ENCODE results near the gene MALRD1. TPM values are rescaled to one million over a fixed set of nuclear protein-coding genes. Genes with fewer than 3 reads are reported as not detected.

The MALRD1 gene
- total RNA-seq, 2 donors from 2014 or later: 0.27 to 0.40 TPM

DNA sequence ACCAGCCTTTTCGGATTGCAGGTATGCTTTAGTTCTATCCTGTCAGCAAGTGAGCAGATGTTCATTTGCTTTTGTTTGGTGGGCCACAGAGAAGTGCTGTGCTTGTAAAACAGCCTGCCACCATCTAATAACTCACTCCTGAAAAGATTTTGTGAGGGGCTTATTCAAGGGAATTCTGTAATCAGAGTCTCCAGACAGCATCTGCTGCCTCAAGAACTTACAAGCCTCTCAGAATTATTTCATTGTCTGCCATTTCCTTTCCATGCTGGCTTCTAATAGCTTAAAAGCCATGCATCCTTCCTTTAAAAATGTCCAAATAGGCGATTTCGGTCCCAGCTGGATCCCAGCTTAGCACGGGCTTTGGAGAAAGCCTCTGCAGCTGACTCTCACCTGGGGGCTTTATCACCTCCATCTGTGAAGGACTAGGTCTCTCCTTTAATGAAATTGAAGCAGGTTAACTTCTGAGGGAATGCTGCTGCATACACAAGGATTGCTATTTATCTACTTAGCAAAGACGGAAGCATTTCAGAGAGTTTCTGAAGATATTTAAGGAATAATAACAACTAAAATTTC, 48.0 kb downstream of the MALRD1 start:
- DNase-seq: no peak
- Histone ChIP-seq H3K27ac (no peak overlapping the region), H3K27me3 (no peaks in the 10 kb centered on the region), H3K4me1 (no peaks in the 10 kb centered on the region), H3K9ac (ENCODE audit: low read depth in 2 of 2, low read length in 2 of 2) (no peak overlapping the region), H3K4me3 (no peak overlapping the region), H3K36me3 (no peaks in the 10 kb centered on the region), H3K9me3 (no peaks in the 10 kb centered on the region)
- TF ChIP-seq, protein P1, sequence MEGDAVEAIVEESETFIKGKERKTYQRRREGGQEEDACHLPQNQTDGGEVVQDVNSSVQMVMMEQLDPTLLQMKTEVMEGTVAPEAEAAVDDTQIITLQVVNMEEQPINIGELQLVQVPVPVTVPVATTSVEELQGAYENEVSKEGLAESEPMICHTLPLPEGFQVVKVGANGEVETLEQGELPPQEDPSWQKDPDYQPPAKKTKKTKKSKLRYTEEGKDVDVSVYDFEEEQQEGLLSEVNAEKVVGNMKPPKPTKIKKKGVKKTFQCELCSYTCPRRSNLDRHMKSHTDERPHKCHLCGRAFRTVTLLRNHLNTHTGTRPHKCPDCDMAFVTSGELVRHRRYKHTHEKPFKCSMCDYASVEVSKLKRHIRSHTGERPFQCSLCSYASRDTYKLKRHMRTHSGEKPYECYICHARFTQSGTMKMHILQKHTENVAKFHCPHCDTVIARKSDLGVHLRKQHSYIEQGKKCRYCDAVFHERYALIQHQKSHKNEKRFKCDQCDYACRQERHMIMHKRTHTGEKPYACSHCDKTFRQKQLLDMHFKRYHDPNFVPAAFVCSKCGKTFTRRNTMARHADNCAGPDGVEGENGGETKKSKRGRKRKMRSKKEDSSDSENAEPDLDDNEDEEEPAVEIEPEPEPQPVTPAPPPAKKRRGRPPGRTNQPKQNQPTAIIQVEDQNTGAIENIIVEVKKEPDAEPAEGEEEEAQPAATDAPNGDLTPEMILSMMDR (IDR thresholded peaks at IDR 0.05): no peak
- intact Hi-C loops (cut with DNase I): no loop called here

DNA sequence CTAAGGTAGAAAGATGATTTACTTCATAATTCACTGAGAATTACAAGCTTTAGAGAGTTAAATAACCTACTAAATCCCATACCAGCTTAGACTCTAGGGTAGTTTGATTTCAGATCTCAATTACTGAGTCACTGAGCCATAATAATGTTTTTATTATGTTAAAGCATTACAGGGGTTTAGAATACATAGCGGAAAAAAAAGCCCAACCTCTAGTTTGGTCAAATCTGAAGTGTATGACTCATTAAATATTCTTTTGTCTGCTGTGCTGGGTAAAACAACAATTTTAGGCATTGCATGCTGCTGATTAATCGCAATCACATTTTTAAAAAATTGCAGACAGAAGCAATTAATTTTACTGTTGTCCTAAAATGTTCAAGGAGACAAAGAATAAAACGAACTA, 48.5 kb downstream of the MALRD1 start:
- Histone ChIP-seq H3K4me1 (no peaks in the 10 kb centered on the region), H3K4me3 (no peak overlapping the region), H3K9me3 (no peaks in the 10 kb centered on the region), H3K9ac (ENCODE audit: low read depth in 2 of 2, low read length in 2 of 2) (no peak overlapping the region), H3K27ac (no peak overlapping the region), H3K36me3 (no peaks in the 10 kb centered on the region), H3K27me3 (no peaks in the 10 kb centered on the region)
- TF ChIP-seq, protein P1 (IDR thresholded peaks at IDR 0.05): no peak
- no peak for DNase-seq
- intact Hi-C loops (cut with DNase I): no loop called here

DNA sequence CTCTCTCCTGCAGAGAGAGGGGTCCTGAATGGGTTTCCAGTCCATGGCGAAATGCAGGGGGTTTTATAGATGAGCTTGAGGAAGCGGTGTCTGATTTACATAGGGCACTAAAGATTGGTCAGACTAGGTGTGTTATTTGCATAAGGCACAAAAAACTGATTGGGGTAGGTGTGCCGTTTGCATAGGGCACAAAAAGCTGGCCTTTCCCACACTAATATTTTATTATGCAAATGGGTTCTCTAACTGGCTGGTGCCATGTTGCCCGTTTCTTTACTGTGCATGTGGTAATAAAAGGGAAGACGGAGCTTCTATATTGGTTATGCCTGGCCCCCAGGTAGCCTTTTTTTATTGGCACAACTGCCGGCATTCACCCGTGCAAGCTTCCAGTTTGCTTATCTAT, 50.2 kb downstream of the MALRD1 start:
- Histone ChIP-seq H3K27ac (no peak overlapping the region), H3K9me3 (no peaks in the 10 kb centered on the region), H3K36me3 (no peaks in the 10 kb centered on the region), H3K4me3 (no peak overlapping the region), H3K4me1 (no peaks in the 10 kb centered on the region), H3K27me3 (no peaks in the 10 kb centered on the region), H3K9ac (ENCODE audit: low read depth in 2 of 2, low read length in 2 of 2) (no peak overlapping the region)
- intact Hi-C loops (cut with DNase I): no loop called here
- TF ChIP-seq, protein P1 (IDR thresholded peaks at IDR 0.05): no peak
- DNase-seq: no peak

DNA sequence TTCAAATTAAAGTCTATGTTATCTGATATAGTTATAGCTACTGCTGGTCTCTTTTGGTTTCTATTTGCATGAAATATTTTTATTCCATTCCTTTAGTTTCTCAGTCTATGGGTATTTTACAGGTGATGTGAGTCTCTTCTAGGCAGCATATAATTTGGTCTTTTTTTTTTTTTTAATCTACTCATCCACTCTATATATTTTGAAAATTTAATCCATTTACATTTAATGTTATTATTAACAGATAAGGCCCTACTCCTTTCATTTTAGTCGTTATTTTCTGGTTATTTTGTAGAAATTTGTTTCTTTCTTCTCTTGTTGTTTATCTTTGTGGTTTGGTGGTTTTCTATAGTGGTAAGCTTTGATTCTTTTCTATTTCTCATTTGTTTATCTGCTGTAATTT, 58.8 kb downstream of the MALRD1 start:
- H3K4me3 ChIP-seq: no peak overlapping the region
- H3K9me3 ChIP-seq: no peaks in the 10 kb centered on the region
- no peaks in the 10 kb centered on the region for H3K4me1 ChIP-seq
- DNase-seq: no peak
- TF ChIP-seq, protein P1 (IDR thresholded peaks at IDR 0.05): no peak
- intact Hi-C loops (cut with DNase I): no loop called here
- H3K27ac ChIP-seq: no peak overlapping the region
- no peaks in the 10 kb centered on the region for H3K36me3 ChIP-seq
- H3K9ac ChIP-seq (ENCODE audit: low read depth in 2 of 2, low read length in 2 of 2): no peak overlapping the region
- H3K27me3 ChIP-seq: no peaks in the 10 kb centered on the region

DNA sequence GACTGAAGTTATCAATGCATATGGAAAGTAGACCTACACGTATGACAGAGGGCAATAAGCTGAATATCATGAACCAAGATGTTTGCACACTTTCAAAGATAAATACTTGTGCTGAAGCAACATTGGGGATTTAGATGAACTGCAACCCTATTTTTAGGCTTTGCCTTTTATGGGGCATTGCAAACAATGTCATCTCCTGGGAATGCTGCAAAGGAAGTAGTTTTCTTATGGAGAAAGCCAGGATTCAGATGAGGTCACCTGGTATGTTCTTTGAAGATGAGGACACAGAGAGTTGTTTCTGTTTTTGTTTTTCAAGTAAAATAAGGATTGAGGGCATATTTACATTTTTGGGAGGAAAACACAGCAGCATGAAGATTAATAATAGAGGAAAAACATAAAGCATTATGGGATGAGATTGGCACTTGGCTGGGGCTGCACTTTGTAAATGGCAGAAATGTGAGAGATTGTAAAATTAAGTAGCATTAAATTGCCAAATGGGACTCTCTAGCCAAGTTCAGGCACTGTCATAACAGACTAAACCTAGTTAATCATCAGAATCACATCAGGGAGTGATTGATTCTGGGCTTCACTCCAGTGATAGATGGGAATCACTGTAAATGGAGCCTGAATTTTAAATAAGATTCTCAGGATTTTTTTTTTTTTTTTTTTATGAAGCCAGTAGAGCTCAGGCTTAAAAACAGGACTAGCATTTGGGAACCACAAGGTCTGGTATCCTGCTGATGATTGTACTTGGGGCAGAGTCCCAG, 63.1 kb downstream of the MALRD1 start:
- TF ChIP-seq, protein P1 (IDR thresholded peaks at IDR 0.05): no peak
- Histone ChIP-seq H3K4me3 (no peak overlapping the region), H3K27me3 (no peaks in the 10 kb centered on the region), H3K4me1 (no peaks in the 10 kb centered on the region), H3K36me3 (no peaks in the 10 kb centered on the region), H3K27ac (no peak overlapping the region), H3K9me3 (no peaks in the 10 kb centered on the region), H3K9ac (ENCODE audit: low read depth in 2 of 2, low read length in 2 of 2) (no peak overlapping the region)
- no peak for DNase-seq
- intact Hi-C loops (cut with DNase I): no loop called here

Data from colonic mucosa (tissue), 4 donors.